ENCODE measurements around the gene SLC44A3. TPM values are rescaled to one million over a fixed set of nuclear protein-coding genes. Genes with fewer than 3 reads are reported as not detected.

SLC44A3 gene
- polyA plus RNA-seq, 1 of the 3 experiments (the other 2 are of a cell fraction), result 2.6 TPM

GRCh38 chr1:94866164-94866807, 46.1 kb downstream of the SLC44A3 start:
- H3K4me3 ChIP-seq (ENCODE audit: low read depth in 2 of 2, low read length in 1 of 2), result no peak overlapping the region
- H3K4me2 ChIP-seq, result peak overlapping the region; percentile 41; the same call in 1 of the 2 replicates
- H3K79me2 ChIP-seq (ENCODE audit: insufficient read depth), result no peaks in the 10 kb centered on the region
- H3K27ac ChIP-seq (ENCODE audit: low read depth in 2 of 2, low read length in 1 of 2), result peak overlapping the region; percentile 90 to 98
- peaks cover 19 to 46% of the 10 kb centered on the region in 2 experiments for H3K4me1 ChIP-seq (ENCODE audit: control insufficient read depth in 1 of 2, insufficient read depth in 2 of 2, low read depth in 1 of 2, low read length in 1 of 2)
- H3K9me2 ChIP-seq, result no peaks in the 10 kb centered on the region
- DNase-seq, result no peak
- no peaks in the 10 kb centered on the region for H3K9me3 ChIP-seq
- peaks cover 42% of the 10 kb centered on the region for H3F3A ChIP-seq (replicated peaks; ENCODE audit: insufficient read depth)
- no peaks in the 10 kb centered on the region for H3K27me3 ChIP-seq (ENCODE audit: insufficient read depth)
- TF ChIP-seq EZH2phosphoT487 (IDR thresholded peaks at IDR 0.05; ENCODE audit: borderline replicate concordance, low read depth) (no peak), RXRA (IDR thresholded peaks at IDR 0.05; ENCODE audit: borderline replicate concordance, low read depth) (peak; percentile 18; the same call in 1 of the 2 replicates), FOSL2 (IDR thresholded peaks at IDR 0.05; ENCODE audit: borderline replicate concordance, low read depth) (peak; percentile 8; the same call in 1 of the 2 replicates), JUND (IDR thresholded peaks at IDR 0.05) (0 out of 2 replicates have a peak, but pooled peaks have one; percentile 14), EP300 (IDR thresholded peaks at IDR 0.05; ENCODE audit: borderline replicate concordance in 1 of 2, low read depth in 1 of 2, low read length in 1 of 2) (0 out of 4 replicates have a peak, but pooled peaks of 1 of the 2 experiments have one; percentile 11), TCF12 (IDR thresholded peaks at IDR 0.05) (peak; percentile 23; the same call in 1 of the 2 replicates)
- peak overlapping the region; percentile 43; the same call in 1 of the 2 replicates for H2AFZ ChIP-seq (ENCODE audit: low read depth)
- H3K36me3 ChIP-seq (replicated peaks in 1 of 2; ENCODE audit: control insufficient read depth in 1 of 2, insufficient read depth in 2 of 2, low read length in 1 of 2), result no peaks in the 10 kb centered on the region
- H4K20me1 ChIP-seq (ENCODE audit: insufficient read depth), result no peaks in the 10 kb centered on the region
- 63% methylated on average over 4 of the region's 4 CpGs for WGBS (ENCODE audit: low lambda C conversion rate)
- CTCF ChIA-PET, result interaction anchor here (0.6 to 7.0 kb wide), 5 partner anchors 12 to 177 kb away, joined by 3 to 41 read pairs (median 3); no protein-coding TSS in a partner anchor
- POLR2A ChIA-PET, result no interaction called here
- H3K9ac ChIP-seq, result peak overlapping the region; percentile 24; the same call in 1 of the 2 replicates

GRCh38 chr1:94871031-94871430, 50.9 kb downstream of the SLC44A3 start:
- H3K4me1 ChIP-seq (ENCODE audit: control insufficient read depth in 1 of 2, insufficient read depth in 2 of 2, low read depth in 1 of 2, low read length in 1 of 2), result peaks cover 20 to 22% of the 10 kb centered on the region in 2 experiments
- H3K79me2 ChIP-seq (ENCODE audit: insufficient read depth), result no peaks in the 10 kb centered on the region
- no peaks in the 10 kb centered on the region for H4K20me1 ChIP-seq (ENCODE audit: insufficient read depth)
- no peaks in the 10 kb centered on the region for H3K36me3 ChIP-seq (replicated peaks in 1 of 2; ENCODE audit: control insufficient read depth in 1 of 2, insufficient read depth in 2 of 2, low read length in 1 of 2)
- TF ChIP-seq TCF12 (IDR thresholded peaks at IDR 0.05), result peak; percentile 55; the same call in 1 of the 2 replicates
- TF ChIP-seq RFX5 (IDR thresholded peaks at IDR 0.05; ENCODE audit: low read length), result no peak
- POLR2A ChIA-PET, result no interaction called here
- 70% methylated on average over 2 of the region's 2 CpGs for WGBS (ENCODE audit: low lambda C conversion rate)
- no peak overlapping the region for H3K4me3 ChIP-seq (ENCODE audit: low read depth in 2 of 2, low read length in 1 of 2)
- no peaks in the 10 kb centered on the region for H3K27me3 ChIP-seq (ENCODE audit: insufficient read depth)
- H3K27ac ChIP-seq (ENCODE audit: low read depth in 2 of 2, low read length in 1 of 2), result no peak overlapping the region
- peaks cover 16% of the 10 kb centered on the region for H3F3A ChIP-seq (replicated peaks; ENCODE audit: insufficient read depth)
- H2AFZ ChIP-seq (ENCODE audit: low read depth), result no peak overlapping the region
- CTCF ChIA-PET, result interaction anchor here (0.7 to 1.4 kb wide), 2 partner anchors 21 to 173 kb away, joined by 3 to 4 read pairs; no protein-coding TSS in a partner anchor
- no peaks in the 10 kb centered on the region for H3K9me3 ChIP-seq
- H3K4me2 ChIP-seq, result no peak overlapping the region
- no peak overlapping the region for H3K9ac ChIP-seq
- no peaks in the 10 kb centered on the region for H3K9me2 ChIP-seq
- no peak for DNase-seq

- Histone ChIP-seq H3F3A (replicated peaks; ENCODE audit: insufficient read depth) (no peaks in the 10 kb centered on the region), H3K4me2 (peak overlapping the region; percentile 49; the same call in 1 of the 2 replicates), H4K20me1 (ENCODE audit: insufficient read depth) (no peaks in the 10 kb centered on the region), H3K4me3 (ENCODE audit: low read depth in 2 of 2, low read length in 1 of 2) (no peak overlapping the region), H3K9me3 (no peaks in the 10 kb centered on the region), H3K9me2 (no peaks in the 10 kb centered on the region), H3K79me2 (ENCODE audit: insufficient read depth) (no peaks in the 10 kb centered on the region), H2AFZ (ENCODE audit: low read depth) (no peak overlapping the region), H3K36me3 (replicated peaks in 1 of 2; ENCODE audit: control insufficient read depth in 1 of 2, insufficient read depth in 2 of 2, low read length in 1 of 2) (no peaks in the 10 kb centered on the region), H3K9ac (no peak overlapping the region), H3K27ac (ENCODE audit: low read depth in 2 of 2, low read length in 1 of 2) (peak overlapping the region; percentile 4 to 28; a peak in 2 of 4 replicates), H3K4me1 (ENCODE audit: control insufficient read depth in 1 of 2, insufficient read depth in 2 of 2, low read depth in 1 of 2, low read length in 1 of 2) (peaks cover 9 to 18% of the 10 kb centered on the region in 2 experiments; a peak in 2 of 4 replicates), H3K27me3 (ENCODE audit: insufficient read depth) (no peaks in the 10 kb centered on the region)
- ChIA-PET POLR2A (no interaction called here), CTCF (interaction anchor here (1.0 to 2.8 kb wide), 8 partner anchors 10 to 170 kb away, joined by 3 to 9 read pairs (median 5); no protein-coding TSS in a partner anchor)
- no peak for DNase-seq
- TF ChIP-seq RFX5 (IDR thresholded peaks at IDR 0.05; ENCODE audit: low read length) (no peak), NFIC (IDR thresholded peaks at IDR 0.05; ENCODE audit: borderline replicate concordance) (0 out of 2 replicates have a peak, but pooled peaks have one; percentile 3), SMC3 (IDR thresholded peaks at IDR 0.05; ENCODE audit: low read depth, low read length) (no peak), PBX3 (IDR thresholded peaks at IDR 0.05) (peak; percentile 33; the same call in 1 of the 2 replicates), ZBTB33 (IDR thresholded peaks at IDR 0.05; ENCODE audit: borderline replicate concordance, low read depth) (no peak)
- WGBS (ENCODE audit: low lambda C conversion rate), result 47% methylated on average over 4 of the region's 4 CpGs
These were observed 52.8 kb downstream of the SLC44A3 start for GRCh38 chr1:94872771-94873495.

Measured in SK-N-SH (cell line).